HEK293 (cell line): ENCODE results near the gene HLA-DQB2.

Experiments used
- CTCF ChIP-seq: fragments of 450-650 bp; formaldehyde crosslinking; IDR thresholded peaks from 2 replicates; pipeline ENCODE4 v1.5.1; 2016; ENCODE audit warnings: missing biosample characterization, missing genetic modification characterization
- REST ChIP-seq: fragments of 450-650 bp; formaldehyde crosslinking; IDR thresholded peaks from 2 replicates; pipeline ENCODE4 v1.5.1; 2016; ENCODE audit warnings: missing biosample characterization, missing genetic modification characterization
- SP2 ChIP-seq: fragments of 450-650 bp; formaldehyde crosslinking; IDR thresholded peaks from 2 replicates; pipeline ENCODE4 v1.5.1; 2016; ENCODE audit warnings: missing biosample characterization, missing genetic modification characterization
- ZNF324 ChIP-seq: fragments of 450-650 bp; formaldehyde crosslinking; IDR thresholded peaks from 2 replicates; pipeline ENCODE4 v1.5.1; 2016; ENCODE audit warnings: missing biosample characterization, missing genetic modification characterization
- ZNF416 ChIP-seq: fragments of 450-650 bp; formaldehyde crosslinking; IDR thresholded peaks from 2 replicates; pipeline ENCODE4 v1.5.1; 2016; ENCODE audit warnings: missing biosample characterization, missing genetic modification characterization

- no peak for TF ChIP-seq REST (tag by site-specific recombination)
- TF ChIP-seq SP2 (tag by site-specific recombination) = no peak
- TF ChIP-seq CTCF (tag by site-specific recombination) = peak; percentile 41; the same call in 1 of the 2 replicates
- no peak for TF ChIP-seq ZNF324 (tag by site-specific recombination)
- no peak for TF ChIP-seq ZNF416
These were observed 22.6 kb upstream of the HLA-DQB2 start for GRCh38 chr6:32785781-32786533.
